A549 (cell line): ENCODE results near the gene NANOS3.

Source experiments
- CTCF ChIP-seq: fragments of >200 bp; sonication (Bioruptor Twin); formaldehyde crosslinking; IDR thresholded peaks from 3 replicates; pipeline ENCODE4 v1.5.1; 2016
- E2F6 ChIP-seq: IDR thresholded peaks from 2 replicates; pipeline ENCODE4 v1.6.1; 2012; ENCODE audit warnings: low read depth, borderline replicate concordance
- FOSL2 ChIP-seq, 2 experiments: fragments of 450-650 bp in 1 of 2; fragments of >200 bp in 1 of 2; sonication (Bioruptor Twin) in 1 of 2; formaldehyde crosslinking; IDR thresholded peaks; 2 replicates each; pipeline versions ENCODE4 v1.5.0 to v1.6.1; 2016 to 2020; ENCODE audit warnings: mild to moderate bottlenecking in 1 of 2, moderate library complexity in 1 of 2

GRCh38 chr19:13844130-13844631 is 32.8 kb upstream of the NANOS3 start:
- TF ChIP-seq CTCF (no peak), E2F6 (no peak), FOSL2 (IDR thresholded peaks at IDR 0.05) (no peak), FOSL2 (CRISPR knock-in tag; IDR thresholded peaks at IDR 0.05) (no peak)
